Activated naive CD4-positive, alpha-beta T cell treated with Interleukin-2 at 50 U/mL for 16 hours (primary cell): ENCODE data around the gene ALS2CL.

Experiments
- DNase-seq: peaks from one replicate; pipeline ENCODE4 v3.0.0-alpha.2; 2020

ALS2CL gene

DNA sequence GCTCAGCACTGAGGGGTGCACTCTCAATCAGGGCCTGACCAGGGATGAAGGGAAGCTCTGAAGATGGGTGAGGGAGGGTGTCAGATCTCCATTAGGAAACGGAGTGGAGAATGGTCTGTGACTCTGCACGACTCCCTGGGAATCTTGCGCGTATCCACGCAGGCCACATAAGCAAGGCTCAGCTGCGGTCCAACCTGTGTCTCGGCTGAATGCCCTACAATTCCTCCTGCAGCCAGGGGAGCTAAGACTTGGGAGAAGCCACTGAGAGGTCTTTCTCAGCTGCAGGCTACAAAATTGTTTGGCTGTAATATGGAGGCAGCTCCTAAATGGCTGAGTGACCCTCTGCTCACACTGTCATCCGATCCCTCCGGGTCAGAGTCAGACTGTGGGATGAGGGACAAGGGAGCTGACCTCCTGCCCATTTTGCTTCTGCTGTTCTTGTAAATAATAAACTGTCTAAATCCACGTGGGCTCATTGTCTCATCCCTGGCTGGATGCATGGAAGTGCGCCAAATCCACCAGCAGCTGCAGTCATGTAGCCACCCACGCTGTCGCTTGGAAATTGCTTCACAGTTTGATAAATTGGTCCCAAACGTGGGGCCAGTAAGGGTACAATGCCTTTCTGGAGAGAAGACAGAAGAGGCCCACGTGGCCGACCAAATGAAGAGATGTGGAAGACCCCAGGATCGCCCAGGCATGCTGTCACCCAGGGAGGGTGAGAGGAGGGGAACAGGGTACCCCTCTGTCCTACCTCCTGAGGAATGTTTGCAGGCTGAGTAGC lies 30.5 kb downstream of the ALS2CL start:
- no peak for DNase-seq

DNA sequence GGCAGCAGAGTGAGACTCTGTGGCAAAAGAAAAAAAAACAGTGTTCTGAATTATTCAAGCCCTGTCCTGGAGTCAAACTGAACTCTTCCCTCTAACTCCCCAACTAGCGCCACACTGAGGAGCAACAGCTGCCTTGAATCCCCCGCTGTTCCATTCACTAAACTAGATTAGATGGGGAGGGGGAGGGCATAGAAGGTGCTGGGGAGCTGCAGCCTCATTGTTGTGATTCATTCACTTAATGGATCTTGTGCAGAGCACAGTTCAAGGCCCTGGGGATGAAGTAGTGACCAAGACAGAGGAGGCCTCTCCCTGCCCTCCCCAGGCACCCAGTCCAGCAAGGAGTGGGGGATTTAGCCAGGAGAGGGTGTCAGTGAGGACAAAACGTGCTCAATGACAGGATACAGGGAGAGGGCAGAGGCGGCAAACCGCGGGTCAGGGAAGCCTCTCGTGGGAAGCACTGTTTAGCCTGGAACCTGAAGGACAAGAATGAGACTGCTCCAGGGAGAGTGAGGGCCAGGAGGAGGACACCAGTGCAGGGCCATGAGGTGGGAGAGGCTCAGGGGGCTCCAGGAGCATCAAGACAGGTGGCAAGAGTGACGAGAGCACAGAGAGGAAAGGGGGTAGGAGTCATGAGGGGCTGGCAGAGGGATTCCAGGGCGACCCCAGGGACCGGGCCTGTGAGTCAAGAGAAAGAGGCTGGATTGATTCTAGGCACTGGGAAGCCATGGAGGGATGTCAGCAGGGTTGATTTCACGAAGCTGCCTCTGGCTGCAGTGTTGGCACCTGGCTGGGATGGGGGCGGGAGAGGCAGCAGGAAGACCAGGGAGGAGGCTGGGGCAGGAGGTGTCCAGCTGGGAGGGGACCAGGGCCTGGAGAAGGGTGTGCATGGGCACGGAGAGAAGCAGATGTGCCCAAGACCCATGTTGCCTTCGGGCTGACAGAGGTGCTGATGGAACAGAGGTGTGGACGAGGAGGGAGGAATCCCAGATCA lies 31.4 kb downstream of the ALS2CL start:
- DNase-seq, result no peak

DNA sequence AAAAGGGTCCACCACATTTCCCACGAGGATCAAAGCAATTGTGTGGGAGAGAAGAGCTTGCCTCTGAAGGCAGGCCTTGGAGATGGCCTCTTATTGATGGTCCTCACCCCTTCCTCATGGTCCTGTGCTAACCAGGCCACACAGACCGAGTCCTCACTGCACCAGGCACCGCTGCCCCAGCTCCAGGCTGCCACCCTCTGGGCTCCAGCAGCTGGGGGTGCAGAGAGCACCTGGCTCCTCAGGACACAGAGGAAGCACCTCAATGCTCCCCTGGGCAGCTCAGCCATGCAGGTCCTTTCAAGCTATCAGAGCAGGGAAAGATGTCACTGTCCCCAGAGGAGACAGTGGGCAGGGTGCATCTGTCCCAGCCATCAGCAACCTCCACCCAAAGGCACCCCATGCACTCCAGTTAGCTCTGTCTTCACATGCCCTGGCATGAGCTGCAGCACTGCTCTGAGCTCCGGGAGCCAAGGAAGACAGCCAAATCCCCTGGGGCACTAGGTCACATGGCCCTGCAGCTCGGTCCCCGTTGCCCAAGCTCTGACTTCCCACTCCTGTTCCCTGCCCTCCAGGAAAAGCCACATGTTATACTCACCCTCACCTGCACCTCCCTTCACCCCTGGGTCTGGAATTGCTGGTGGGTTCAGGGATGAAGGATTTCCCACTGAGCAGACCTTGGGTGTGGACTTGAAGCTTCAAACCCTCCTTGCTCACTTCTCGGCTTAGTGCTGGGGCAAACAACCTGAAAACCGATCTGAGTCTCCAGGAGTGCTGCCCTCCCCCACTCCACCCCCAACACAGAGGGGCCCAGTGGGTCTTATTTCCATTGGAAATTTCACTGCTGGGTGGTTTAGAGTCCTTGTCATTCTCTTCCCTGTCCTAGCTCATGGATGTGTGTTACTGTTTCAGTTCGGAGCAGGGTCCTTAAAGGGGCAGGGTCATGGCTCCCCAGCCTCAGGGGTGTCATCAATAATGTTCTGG lies 32.6 kb downstream of the ALS2CL start:
- no peak for DNase-seq

DNA sequence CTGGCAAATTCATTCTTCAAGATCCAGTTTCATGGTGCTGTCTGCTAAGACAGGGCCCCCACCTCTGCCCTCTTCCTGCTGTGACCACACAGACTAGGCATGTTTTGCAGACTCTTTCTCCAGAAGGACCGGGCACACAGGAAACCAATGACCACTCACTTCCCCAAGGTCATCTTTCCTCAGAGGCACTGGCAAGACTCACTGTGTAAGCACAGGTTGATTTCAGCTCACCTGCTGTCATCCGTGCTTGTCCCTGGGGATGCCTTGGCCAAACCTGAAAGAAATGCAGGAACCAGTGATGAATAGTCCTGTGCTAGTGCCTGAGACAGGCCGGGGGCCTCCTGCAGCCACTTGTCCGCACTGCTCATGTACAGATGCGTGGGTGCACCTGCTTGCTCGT lies 33.5 kb downstream of the ALS2CL start:
- DNase-seq, result no peak

DNA sequence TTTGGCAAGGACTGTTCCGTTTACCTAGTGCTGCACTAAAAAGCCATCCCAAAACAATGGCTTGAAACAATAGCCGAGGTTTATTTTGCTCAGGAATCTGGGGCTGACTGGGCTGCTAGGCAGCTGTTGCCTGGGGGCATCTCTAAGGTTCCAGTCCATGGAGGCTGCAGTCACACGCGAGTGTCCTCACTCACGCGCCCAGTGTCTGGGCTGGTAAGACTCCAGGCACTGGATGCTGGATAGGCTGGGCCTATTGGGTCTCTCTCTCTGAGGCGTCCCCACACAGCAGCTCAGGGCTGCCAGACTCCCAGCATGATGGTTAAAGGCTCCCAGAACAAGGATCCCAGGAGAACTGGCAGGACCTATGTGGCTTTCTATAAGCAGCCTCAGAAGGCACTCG lies 34.2 kb downstream of the ALS2CL start:
- DNase-seq, result no peak

DNA sequence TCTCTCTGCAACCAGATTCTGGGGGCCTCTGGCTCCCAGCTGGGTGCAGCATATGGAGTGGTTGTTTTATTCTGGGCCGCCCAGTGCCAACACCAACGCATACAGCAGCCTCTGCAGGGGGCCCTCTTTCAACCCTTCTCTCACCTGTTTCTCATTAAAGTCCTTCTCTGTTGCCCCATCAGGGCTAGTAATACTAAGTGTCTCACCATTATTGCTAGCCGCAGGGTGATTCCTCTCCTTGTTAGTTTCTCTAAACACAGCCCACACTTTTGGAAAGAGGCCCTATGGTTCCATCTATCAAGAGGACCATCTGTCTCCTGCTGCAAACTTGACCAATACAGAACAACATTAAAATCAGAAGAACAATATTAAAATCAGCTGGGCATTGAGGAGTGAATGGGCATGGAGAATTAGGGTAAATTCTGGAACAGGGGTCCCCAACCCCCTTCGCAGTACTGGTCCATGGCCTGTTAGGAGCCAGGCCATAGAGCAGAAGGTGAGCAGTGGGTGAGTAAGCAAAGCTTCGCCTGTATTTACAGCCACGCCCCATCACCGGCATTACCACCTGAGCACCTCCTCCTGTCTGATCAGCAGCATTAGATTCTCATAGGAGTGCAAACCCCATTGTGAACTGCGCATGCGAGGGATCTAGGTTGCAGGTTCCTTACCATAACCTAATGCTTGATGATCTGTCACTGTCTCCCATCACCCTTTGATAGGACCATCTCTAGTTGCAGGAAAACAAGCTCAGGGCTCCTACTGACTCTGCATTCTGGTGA lies 36.5 kb downstream of the ALS2CL start:
- no peak for DNase-seq

DNA sequence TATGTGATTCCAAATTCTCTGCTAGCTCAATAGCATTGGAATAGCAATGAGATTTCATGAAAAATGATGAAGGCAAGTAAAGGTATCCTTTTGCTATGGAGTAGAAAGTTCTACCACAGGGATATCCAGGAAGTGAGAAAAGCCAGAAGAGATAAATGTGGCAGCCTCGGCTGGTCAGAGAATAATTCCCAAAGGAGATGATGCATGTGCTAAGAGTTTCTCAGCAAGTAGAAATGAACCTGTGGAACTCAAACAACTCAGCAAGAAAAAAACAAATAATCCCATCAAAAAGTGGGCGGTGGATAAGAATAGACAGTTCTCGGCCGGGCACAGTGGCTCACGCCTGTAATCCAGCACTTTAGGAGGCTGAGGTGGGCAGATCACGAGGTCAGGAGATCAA lies 38.2 kb downstream of the ALS2CL start:
- DNase-seq, result no peak

DNA sequence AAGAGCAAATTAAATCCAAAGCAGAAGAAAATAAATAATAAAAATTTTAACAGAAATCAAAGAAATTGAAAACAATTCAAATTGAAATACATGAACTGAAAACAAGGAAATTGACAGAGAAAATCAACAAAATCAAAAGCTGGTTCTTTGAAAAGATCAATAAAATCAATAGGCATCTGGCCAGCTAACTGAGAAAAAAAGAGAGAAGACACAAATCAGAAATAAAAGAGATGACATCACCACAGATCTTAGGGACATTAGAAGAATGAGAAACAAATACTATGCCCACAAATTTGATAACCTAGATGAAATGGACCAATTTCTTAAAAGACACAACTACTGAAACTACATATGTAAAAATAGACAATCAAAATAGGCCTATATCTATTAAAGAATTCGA lies 42.4 kb downstream of the ALS2CL start:
- no peak for DNase-seq

DNA sequence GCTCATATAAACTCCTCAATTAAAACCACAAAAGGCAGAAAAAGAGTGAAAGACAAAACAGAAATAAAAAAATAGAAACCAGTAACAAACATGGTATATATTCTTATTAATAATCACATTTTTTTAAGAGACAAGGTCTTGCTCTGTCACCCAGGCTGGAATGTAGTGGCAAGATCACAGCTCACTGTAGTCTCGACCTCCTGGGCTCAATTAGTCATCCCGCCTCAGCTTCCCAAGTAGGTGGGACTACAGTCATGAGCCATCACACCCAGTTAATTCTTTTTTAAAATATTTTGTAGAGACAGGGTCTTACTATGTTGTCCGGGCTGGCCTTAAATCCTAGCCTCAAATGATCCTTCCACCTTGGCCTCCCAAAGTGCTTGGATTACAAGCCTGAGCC lies 44.0 kb downstream of the ALS2CL start:
- DNase-seq, result no peak

DNA sequence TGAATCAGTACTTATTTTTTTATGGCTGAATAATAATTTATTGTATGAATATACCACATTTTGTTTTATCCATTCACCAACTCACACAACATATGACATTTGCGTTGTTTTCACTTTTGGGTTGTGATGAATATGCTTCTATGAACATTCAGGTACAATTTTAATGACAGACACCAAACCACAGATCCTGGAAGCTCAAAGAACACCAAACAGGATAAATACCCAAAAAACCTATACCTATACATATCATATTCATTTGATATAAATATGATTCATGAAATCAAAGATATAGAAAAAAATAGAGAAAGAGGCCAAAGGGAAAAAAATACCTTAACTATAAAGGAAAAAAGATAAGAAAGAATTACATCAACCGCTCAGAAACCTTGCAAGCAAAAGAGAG lies 45.4 kb downstream of the ALS2CL start:
- DNase-seq, result no peak

DNA sequence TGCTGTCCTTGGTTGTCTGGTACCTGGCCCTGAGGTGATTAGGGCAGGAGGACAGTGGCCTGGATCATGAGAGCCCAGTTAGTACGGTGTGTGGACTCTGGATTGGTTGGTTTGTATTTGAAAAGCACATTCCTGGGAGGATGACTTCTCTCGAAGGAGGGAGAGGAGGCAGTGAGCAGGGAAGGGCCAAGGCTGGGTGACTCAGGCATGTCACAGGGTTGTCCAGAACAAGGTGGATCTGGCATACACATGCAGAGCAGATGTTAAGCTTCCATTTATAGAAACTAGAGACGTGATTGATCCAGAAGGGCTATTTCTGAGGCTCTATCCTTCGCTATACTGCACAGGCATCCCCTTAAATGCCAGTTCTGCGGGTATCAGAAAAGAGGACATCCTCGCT lies 46.8 kb downstream of the ALS2CL start:
- DNase-seq, result no peak

DNA sequence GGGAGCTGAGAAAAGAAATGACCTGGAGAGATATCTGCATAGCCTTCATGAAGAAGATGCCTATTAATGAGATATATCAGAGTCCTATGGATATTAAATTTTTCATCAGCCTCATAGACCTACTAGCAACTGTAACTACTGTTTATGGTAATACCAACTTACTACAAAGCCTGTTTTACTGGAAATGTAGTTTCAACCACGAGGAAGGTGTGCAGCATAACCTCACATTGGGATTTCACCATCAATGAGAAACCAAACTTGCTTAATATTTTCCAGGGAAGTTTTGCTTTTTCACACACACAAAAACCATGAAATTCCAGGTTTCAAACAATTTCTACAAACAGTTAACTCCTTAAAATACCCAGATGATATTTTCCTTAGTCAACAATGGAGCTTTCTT lies 49.8 kb downstream of the ALS2CL start:
- no peak for DNase-seq

DNA sequence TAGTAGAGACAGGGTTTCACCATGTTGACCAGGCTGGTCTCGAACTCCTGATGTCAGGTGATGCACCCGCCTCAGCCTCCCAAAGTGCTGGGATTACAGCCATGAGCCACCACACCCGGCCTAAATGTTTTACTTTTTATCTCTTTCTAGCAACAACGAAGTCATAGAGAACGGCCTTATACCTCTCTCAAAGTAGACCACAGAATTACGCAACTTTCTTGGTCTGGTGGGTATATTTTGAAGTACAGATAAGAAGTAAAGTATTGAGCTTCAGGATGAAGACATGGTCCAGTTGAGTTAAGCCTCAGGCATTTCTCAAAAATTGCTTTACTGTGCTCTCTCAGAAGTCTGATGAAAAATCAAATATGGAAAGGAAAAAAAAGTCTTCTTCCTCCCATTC lies 50.5 kb downstream of the ALS2CL start:
- DNase-seq, result no peak

DNA sequence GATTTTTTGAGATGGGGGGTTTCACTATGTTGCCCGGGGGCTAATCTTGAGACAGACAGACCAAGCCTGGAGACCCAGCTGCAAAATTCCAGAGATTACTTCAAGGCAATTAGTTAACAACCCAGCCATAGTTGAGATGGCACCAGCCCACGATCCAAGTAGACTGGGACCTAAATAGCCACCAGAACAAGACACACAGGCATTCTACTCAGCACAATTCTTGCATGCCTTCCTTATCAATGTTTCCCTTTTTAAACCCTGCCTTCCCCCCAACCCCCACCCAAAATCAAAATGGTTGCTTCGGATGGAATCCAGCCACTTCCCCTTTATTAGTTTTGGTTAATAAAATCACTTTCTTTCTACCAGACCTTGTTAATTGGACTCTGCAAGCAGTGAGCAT lies 52.6 kb downstream of the ALS2CL start:
- DNase-seq, result no peak

DNA sequence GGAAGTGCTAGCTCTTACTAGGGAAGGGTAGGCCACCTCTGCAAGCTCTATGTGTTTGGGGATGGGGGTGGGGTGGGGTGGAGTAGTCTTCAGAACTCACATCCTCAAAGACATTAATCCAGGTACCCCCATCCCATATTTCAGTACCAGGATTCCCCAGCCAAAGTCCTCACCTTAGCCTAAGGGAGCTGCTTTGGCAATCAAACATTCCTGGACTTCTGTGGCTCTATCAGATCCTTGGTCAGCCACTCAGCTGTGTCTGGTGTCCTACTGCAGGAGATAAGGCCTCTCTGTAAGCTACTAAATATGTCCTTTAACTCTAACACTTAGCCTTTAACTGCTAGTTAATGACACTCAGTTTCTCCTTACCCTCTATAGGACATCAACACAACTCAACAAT lies 54.3 kb downstream of the ALS2CL start:
- no peak for DNase-seq

DNA sequence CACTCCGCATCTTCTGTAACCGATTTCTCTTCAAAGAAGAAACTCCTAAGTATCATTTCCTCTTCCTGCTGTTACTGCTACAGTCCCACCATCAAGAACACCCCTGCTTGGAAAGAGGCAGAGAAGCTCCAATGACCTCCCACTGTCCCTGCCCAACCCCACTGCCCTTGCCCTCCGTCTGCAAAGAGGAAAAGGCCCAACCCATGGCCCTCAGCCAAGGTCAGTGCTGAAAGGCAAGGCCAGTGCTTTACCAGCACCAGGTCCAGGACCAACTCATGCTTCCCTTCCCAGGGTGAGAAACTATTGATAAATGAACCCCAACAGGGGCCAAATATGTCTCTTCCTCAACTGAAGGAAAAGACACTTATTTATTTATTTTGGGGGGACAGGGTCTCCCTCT lies 58.6 kb downstream of the ALS2CL start:
- no peak for DNase-seq

DNA sequence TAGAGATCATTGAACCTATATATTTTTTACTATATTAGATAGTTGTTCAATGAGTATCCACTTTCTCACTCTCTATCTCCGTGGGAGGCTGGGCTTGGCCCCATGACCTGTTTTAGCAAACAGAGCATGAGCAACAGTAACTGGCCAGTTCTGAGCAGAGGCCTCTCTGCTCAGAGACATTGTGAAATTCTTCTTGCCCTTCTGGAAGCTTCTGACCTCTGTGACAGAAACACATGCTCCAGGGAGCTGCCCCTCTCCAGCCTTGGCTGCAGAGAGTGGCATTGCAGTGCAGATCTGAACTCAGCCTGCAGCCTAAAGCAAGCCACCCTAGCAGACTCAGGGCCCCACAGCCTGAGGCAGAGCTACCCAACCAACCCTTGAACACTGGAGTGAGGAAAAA lies 60.7 kb downstream of the ALS2CL start:
- no peak for DNase-seq

DNA sequence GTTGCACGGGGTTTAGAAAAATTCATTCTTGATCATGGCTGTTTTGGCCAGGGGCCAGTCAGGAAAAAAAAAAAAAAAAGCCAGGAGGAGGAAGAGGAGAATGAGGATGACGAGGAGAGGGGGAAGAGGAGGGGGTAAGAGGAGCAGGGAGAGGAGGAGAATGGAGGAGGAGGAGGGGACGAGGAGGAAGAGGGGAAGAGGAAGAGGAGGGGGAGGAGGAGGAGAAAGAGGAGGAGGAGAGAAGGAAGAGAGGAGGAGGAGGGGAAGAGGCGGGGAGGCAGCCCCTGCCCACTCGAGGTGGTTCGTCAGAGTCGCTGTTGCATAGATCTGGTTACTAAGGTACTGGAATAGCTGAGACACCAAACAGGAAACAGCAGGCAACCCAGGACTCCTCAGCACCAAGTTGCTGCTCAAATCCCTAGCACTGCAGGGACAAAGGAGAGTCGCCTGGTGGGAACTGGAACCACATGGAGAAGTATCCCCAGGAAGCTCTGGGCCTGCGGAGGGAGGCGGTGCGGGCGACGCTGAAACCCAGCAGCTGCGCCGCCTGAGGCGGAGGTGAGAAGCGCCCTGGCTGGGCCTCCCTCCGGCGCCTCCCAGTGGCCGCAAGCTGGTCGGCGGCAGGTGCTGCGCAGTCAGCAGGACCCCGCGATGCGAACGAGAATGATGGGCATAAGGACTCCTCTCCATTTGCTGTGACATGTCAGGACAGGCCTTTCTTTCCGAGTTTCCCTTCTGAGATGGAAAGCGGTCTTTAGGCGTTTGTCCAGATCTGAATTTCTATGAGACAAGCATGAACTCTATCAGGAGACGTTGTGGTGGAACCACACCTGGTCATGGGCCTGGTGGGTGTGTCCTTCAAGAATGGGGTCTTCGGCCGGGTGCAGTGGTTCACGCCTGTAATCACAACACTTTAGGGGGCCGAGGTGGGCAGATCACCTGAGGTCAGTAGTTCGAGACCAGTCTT lies 63.6 kb downstream of the ALS2CL start:
- peak; percentile 80 for DNase-seq

DNA sequence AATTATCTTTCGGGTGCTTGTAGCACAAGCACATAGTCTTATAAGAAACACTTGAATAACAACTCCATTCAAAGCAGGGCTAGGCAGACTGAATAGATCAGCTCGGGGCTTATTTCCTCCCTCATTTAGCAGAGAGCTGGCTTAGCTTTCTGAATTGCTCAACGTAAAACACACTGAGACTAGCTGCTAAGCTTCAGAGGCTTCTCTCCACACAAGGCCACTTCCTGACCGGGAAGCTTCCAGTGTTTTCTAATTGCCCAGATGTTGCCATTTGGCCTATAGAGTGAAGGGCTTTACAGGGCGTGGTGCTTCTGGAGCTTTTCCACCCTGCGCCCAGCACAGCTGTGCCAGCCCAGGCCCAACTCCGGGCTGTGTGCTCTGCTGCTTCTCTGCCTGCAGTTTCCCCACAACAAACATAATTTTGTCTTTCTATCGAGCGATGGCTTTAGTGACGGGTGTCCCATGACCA lies 64.5 kb downstream of the ALS2CL start:
- DNase-seq, result no peak

DNA sequence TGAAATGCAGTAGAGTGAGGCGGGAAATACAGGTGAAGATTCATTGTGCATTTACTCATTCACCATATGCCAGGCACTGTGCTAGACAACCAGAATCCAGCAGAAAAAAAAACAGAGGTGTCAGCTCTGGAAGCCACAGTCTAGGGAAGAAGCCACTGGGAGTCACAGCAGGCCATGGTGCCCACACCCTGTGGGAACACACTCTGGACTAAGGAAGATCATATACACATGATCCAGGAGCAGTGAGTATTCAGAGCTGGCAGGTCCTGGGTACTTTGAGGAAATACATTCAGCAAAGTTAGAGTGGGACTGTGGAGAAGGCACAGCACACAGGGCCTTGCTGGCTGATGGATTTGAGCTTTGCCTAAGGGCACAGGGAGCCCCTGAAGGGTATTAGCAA lies 66.4 kb downstream of the ALS2CL start:
- no peak for DNase-seq

DNA sequence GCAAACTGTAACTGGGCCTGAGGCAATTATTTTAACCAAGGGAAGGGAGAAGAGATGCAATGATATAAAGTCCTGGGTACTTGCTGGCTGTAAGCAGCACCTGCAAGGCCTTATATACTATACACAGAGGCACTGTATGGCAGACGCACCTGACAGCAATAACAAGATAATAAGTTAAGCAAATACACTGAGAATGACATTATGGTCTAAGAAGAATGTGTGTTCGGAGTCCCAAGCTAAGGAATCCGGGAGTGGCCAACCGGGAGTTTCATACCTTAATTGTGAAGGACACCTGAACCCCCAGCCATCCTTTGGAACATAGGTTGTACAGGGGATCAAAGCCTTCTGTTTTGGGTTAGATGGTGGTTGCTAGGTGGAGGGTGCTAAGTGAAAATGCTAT lies 67.4 kb downstream of the ALS2CL start:
- DNase-seq, result no peak
